OCI-LY1 (cell line): ENCODE results near the gene OR6C74.

Experiments
- H2AFZ ChIP-seq: fragments of 200-600 bp; sonication (generic), shearing (Covaris generic); 2 replicates; pipeline ENCODE4 v1.6.0; 2014; ENCODE audit warnings: antibody characterized with exemption, mild to moderate bottlenecking, low read length
- H3F3A ChIP-seq: fragments of 200-600 bp; sonication (generic), shearing (Covaris generic); 2 replicates; pipeline ENCODE4 v1.6.0; 2014; ENCODE audit warnings: mild to moderate bottlenecking, antibody characterized with exemption, low read length, moderate library complexity; ENCODE audit not compliant: insufficient read depth
- H3K27ac ChIP-seq: fragments of 200-600 bp; sonication (generic); 2 replicates; pipeline ENCODE4 v1.5.1; 2014; ENCODE audit warnings: low read length, mixed run types, mild to moderate bottlenecking, low read depth; ENCODE audit not compliant: poor library complexity, severe bottlenecking
- H3K27me3 ChIP-seq: fragments of 200-600 bp; sonication (generic); 2 replicates; pipeline ENCODE4 v1.6.0; 2014; ENCODE audit warnings: antibody characterized with exemption, mild to moderate bottlenecking, low read length, moderate library complexity; ENCODE audit not compliant: insufficient read depth
- H3K36me3 ChIP-seq: fragments of 200-600 bp; sonication (generic); 2 replicates; pipeline ENCODE4 v1.6.1; 2014; ENCODE audit warnings: mild to moderate bottlenecking, antibody characterized with exemption, low read length, moderate library complexity, mixed read lengths; ENCODE audit not compliant: insufficient read depth
- H3K4me1 ChIP-seq: fragments of 200-600 bp; sonication (generic); 2 replicates; pipeline ENCODE4 v1.5.1; 2014; ENCODE audit warnings: mild to moderate bottlenecking, low read length, moderate library complexity; ENCODE audit not compliant: insufficient read depth, severe bottlenecking
- H3K4me2 ChIP-seq: fragments of 200-600 bp; sonication (generic), shearing (Covaris generic); 2 replicates; pipeline ENCODE4 v1.6.1; 2014; ENCODE audit warnings: low read length
- H3K4me3 ChIP-seq: fragments of 200-600 bp; sonication (generic); 2 replicates; pipeline ENCODE4 v1.5.1; 2014; ENCODE audit warnings: low read length, low read depth, mild to moderate bottlenecking, mixed read lengths; ENCODE audit not compliant: poor library complexity, severe bottlenecking
- H3K79me2 ChIP-seq: fragments of 200-600 bp; shearing (Covaris generic); 2 replicates; pipeline ENCODE4 v1.6.1; 2016; ENCODE audit warnings: mixed run types, low read length, mixed read lengths; ENCODE audit not compliant: insufficient read depth
- H3K9ac ChIP-seq: fragments of 200-600 bp; sonication (generic), shearing (Covaris generic); 2 replicates; pipeline ENCODE4 v1.6.1; 2014; ENCODE audit warnings: mild to moderate bottlenecking, low read length, mixed read lengths
- H3K9me2 ChIP-seq: fragments of 200-600 bp; sonication (generic), shearing (Covaris generic); 2 replicates; pipeline ENCODE4 v1.6.1; 2014; ENCODE audit warnings: low read depth, mild to moderate bottlenecking, low read length, mixed read lengths
- H3K9me3 ChIP-seq: fragments of 200-600 bp; shearing (Covaris generic); 2 replicates; pipeline ENCODE4 v1.6.1; 2014; ENCODE audit warnings: low read length, mixed read lengths
- H4K20me1 ChIP-seq: fragments of 200-600 bp; sonication (generic), shearing (Covaris generic); 2 replicates; pipeline ENCODE4 v1.6.0; 2016; ENCODE audit warnings: mild to moderate bottlenecking, low read length; ENCODE audit not compliant: insufficient read depth
- CTCF ChIP-seq: fragments of 200-600 bp; sonication (generic), shearing (Covaris generic); IDR thresholded peaks from 2 replicates; pipeline ENCODE4 v1.5.1; 2017; ENCODE audit warnings: mild to moderate bottlenecking, antibody characterized with exemption, low read length, moderate library complexity, mixed read lengths
- EZH2 ChIP-seq: fragments of 200-600 bp; sonication (generic), shearing (Covaris generic); IDR thresholded peaks from 2 replicates; pipeline ENCODE4 v1.8.0; 2017; ENCODE audit warnings: borderline replicate concordance, mixed run types, mild to moderate bottlenecking, antibody characterized with exemption, low read length, moderate library complexity, mixed read lengths

Gene OR6C74

GRCh38 chr12:55253281-55253680 is 8.9 kb downstream of the OR6C74 start:
- H3K9ac ChIP-seq, result no peak overlapping the region
- H3K36me3 ChIP-seq, result no peaks in the 10 kb centered on the region
- H3K4me1 ChIP-seq, result no peaks in the 10 kb centered on the region
- H3K27ac ChIP-seq, result no peak overlapping the region
- H3K27me3 ChIP-seq, result no peaks in the 10 kb centered on the region
- H3K4me2 ChIP-seq, result no peak overlapping the region
- H3K79me2 ChIP-seq, result no peaks in the 10 kb centered on the region
- no peaks in the 10 kb centered on the region for H4K20me1 ChIP-seq
- TF ChIP-seq CTCF (no peak), EZH2 (no peak)
- H3F3A ChIP-seq, result no peaks in the 10 kb centered on the region
- H3K9me2 ChIP-seq, result no peaks in the 10 kb centered on the region
- H2AFZ ChIP-seq, result no peak overlapping the region
- no peaks in the 10 kb centered on the region for H3K9me3 ChIP-seq
- H3K4me3 ChIP-seq, result no peak overlapping the region

- Histone ChIP-seq H2AFZ (no peak overlapping the region), H3K27me3 (no peaks in the 10 kb centered on the region), H3K36me3 (no peaks in the 10 kb centered on the region), H3K9me2 (no peaks in the 10 kb centered on the region), H3K27ac (no peak overlapping the region), H3K9ac (no peak overlapping the region), H3F3A (no peaks in the 10 kb centered on the region), H4K20me1 (no peaks in the 10 kb centered on the region), H3K4me3 (no peak overlapping the region), H3K9me3 (no peaks in the 10 kb centered on the region), H3K79me2 (no peaks in the 10 kb centered on the region), H3K4me2 (no peak overlapping the region), H3K4me1 (no peaks in the 10 kb centered on the region)
- TF ChIP-seq EZH2 (no peak), CTCF (no peak)
Measured at GRCh38 chr12:55256831-55257230, 12.4 kb downstream of the OR6C74 start.

- Histone ChIP-seq H3K27me3 (no peaks in the 10 kb centered on the region), H3K79me2 (no peaks in the 10 kb centered on the region), H3F3A (no peaks in the 10 kb centered on the region), H3K9ac (no peak overlapping the region), H3K27ac (no peak overlapping the region), H3K4me1 (no peaks in the 10 kb centered on the region), H4K20me1 (no peaks in the 10 kb centered on the region), H3K9me3 (no peaks in the 10 kb centered on the region), H2AFZ (no peak overlapping the region), H3K36me3 (no peaks in the 10 kb centered on the region), H3K9me2 (no peaks in the 10 kb centered on the region), H3K4me3 (no peak overlapping the region), H3K4me2 (no peak overlapping the region)
- no peak for TF ChIP-seq EZH2
- no peak for TF ChIP-seq CTCF
Measured at GRCh38 chr12:55258303-55258702, 13.9 kb downstream of the OR6C74 start.
